ENCODE results near the gene PRDX4. TPM values are rescaled to one million over a fixed set of nuclear protein-coding genes. Genes with fewer than 3 reads are reported as not detected.

Gene PRDX4
- total and polyA plus RNA-seq, 2 of the 8 experiments (the other 6 are each of a cell fraction or from before 2014, with no cell fraction given) = 130 TPM

GRCh38 chrX:23662853-23663252, 4.4 kb upstream of the PRDX4 start:
- Histone ChIP-seq H2AK5ac (ENCODE audit: low read depth, low read length) (no peak overlapping the region), H3K27me3 (replicated peaks in 1 of 4; ENCODE audit: control insufficient read depth in 3 of 4, extremely low read depth in 1 of 4, insufficient read depth in 3 of 4, low read length in 3 of 4) (no peaks in the 10 kb centered on the region), H3K4me1 (replicated peaks in 1 of 4; ENCODE audit: control insufficient read depth in 3 of 4, insufficient read depth in 4 of 4, low read length in 3 of 4) (peaks cover 0 to 18% (median 3%) of the 10 kb centered on the region in 4 experiments; a peak in 5 of 7 replicates), H3K56ac (replicated peaks; ENCODE audit: insufficient read length, low read depth, low read length) (no peak overlapping the region), H2AFZ (ENCODE audit: low read length) (no peak overlapping the region), H2BK15ac (ENCODE audit: low read length) (no peak overlapping the region), H3K9ac (replicated peaks in 1 of 4; ENCODE audit: extremely low read depth in 1 of 4, low read depth in 3 of 4, low read length in 3 of 4) (no peak overlapping the region), H4K20me1 (replicated peaks in 1 of 2; ENCODE audit: control insufficient read depth in 1 of 2, insufficient read depth in 2 of 2, low read length in 2 of 2) (no peaks in the 10 kb centered on the region), H3K79me2 (ENCODE audit: control insufficient read depth in 1 of 2, insufficient read depth in 2 of 2, low read length in 2 of 2) (peaks cover 0 to 1% of the 10 kb centered on the region in 2 experiments; a peak in 2 of 4 replicates), H3K14ac (ENCODE audit: insufficient read length) (no peak overlapping the region), H3K36me3 (ENCODE audit: control insufficient read depth in 2 of 4, insufficient read depth in 4 of 4, low read length in 3 of 4) (no peaks in the 10 kb centered on the region), H3K79me1 (ENCODE audit: low read depth, low read length) (no peaks in the 10 kb centered on the region), H2BK12ac (ENCODE audit: low read depth, low read length) (no peak overlapping the region), H3K4me3 (ENCODE audit: extremely low read depth in 1 of 4, insufficient read depth in 2 of 4, low read depth in 3 of 4, low read length in 4 of 4) (no peak overlapping the region), H3K27ac (ENCODE audit: low read depth, low read length) (no peak overlapping the region), H3K18ac (ENCODE audit: extremely low read depth, low read length) (no peak overlapping the region), H4K8ac (ENCODE audit: extremely low read depth, insufficient read depth, low read length) (no peak overlapping the region), H3K4ac (replicated peaks; ENCODE audit: insufficient read length, low read depth, low read length) (no peak overlapping the region), H4K5ac (ENCODE audit: insufficient read length, low read depth, low read length) (no peak overlapping the region), H4K91ac (replicated peaks; ENCODE audit: insufficient read length, low read length) (no peak overlapping the region), H2BK120ac (replicated peaks; ENCODE audit: low read depth, low read length) (no peak overlapping the region), H3K9me3 (ENCODE audit: insufficient read depth in 2 of 2, low read depth in 1 of 2, low read length in 1 of 2) (no peaks in the 10 kb centered on the region), H2BK5ac (ENCODE audit: low read depth, low read length) (no peak overlapping the region), H3K23me2 (ENCODE audit: low read depth, low read length) (no peaks in the 10 kb centered on the region), H2BK20ac (ENCODE audit: low read length) (no peak overlapping the region), H3K4me2 (ENCODE audit: insufficient read depth in 1 of 2, low read depth in 2 of 2, low read length in 2 of 2) (no peak overlapping the region), H3K23ac (ENCODE audit: insufficient read length) (no peak overlapping the region)
- DNase-seq (ENCODE audit: low read depth in 1 of 2, low spot score in 2 of 2) (no peak), FAIRE-seq (no peak)
- no peak for TF ChIP-seq POU5F1 (IDR thresholded peaks at IDR 0.05; ENCODE audit: low read depth, low read length)
- no peak for TF ChIP-seq SIRT6 (IDR thresholded peaks at IDR 0.05; ENCODE audit: low read length)
- TF ChIP-seq YY1 (IDR thresholded peaks at IDR 0.05; ENCODE audit: low read depth, low read length) = no peak
- TF ChIP-seq CEBPB (IDR thresholded peaks at IDR 0.05; ENCODE audit: low read depth, low read length) = no peak
- no peak for TF ChIP-seq CHD1 (IDR thresholded peaks at IDR 0.05; ENCODE audit: low read depth, low read length)
- no peak for TF ChIP-seq TAF1 (IDR thresholded peaks at IDR 0.05; ENCODE audit: low read depth, low read length)
- no peak for TF ChIP-seq ASH2L (IDR thresholded peaks at IDR 0.05; ENCODE audit: low read length)
- POLR2A ChIA-PET (ENCODE audit: partially characterized antibody) = no interaction called here
- 100% methylated on average over 1 of the region's 1 CpG; no CpG with 5 or more reads in 1 of the 2 experiments for WGBS, 2 experiments (ENCODE audit: extremely low coverage in 1 of 2, insufficient coverage in 1 of 2, insufficient read length in 1 of 2, insufficient replicate concordance in 2 of 2, low coverage in 1 of 2, low lambda C conversion rate in 2 of 2, missing lambda C conversion rate in 1 of 2)
- CTCF ChIA-PET (ENCODE audit: partially characterized antibody) = no interaction called here

Data from H1 (cell line).